Measurements from ENCODE around the gene ACTRT2.

ACTRT2 gene

DNA sequence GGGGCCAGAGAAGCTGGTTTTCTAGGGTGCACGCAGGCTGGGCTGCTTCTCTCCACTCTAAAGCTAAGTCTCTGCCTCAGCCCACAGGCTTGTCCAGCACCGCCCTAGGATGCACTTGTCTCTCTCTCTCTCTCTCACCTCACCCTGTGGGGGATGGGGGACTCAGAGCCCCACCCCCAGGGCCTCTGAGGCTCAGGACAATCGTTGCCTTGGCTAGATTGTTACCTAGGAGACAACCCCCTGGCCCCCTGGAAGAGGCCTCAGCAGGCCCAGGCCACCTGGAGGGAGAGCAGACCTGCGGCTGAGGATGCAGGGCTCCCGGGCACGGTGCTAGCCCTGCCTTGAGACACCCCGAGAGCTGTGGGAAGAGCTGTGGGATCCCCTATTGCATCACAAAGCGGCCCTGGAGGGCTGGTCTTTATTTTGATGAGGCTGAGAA, at the start of gene ACTRT2:
ACTRT2 (plus strand) TSS at position 235 of the 439 bp plus-strand sequence. CDS start 220 bp downstream, outside the sequence.
- TF ChIP-seq, protein P1, sequence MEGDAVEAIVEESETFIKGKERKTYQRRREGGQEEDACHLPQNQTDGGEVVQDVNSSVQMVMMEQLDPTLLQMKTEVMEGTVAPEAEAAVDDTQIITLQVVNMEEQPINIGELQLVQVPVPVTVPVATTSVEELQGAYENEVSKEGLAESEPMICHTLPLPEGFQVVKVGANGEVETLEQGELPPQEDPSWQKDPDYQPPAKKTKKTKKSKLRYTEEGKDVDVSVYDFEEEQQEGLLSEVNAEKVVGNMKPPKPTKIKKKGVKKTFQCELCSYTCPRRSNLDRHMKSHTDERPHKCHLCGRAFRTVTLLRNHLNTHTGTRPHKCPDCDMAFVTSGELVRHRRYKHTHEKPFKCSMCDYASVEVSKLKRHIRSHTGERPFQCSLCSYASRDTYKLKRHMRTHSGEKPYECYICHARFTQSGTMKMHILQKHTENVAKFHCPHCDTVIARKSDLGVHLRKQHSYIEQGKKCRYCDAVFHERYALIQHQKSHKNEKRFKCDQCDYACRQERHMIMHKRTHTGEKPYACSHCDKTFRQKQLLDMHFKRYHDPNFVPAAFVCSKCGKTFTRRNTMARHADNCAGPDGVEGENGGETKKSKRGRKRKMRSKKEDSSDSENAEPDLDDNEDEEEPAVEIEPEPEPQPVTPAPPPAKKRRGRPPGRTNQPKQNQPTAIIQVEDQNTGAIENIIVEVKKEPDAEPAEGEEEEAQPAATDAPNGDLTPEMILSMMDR (IDR thresholded peaks at IDR 0.05; ENCODE audit: insufficient read depth, low read length, missing control alignments) = no peak
- no peak for DNase-seq (ENCODE audit: low read depth, low spot score)
- ChIA-PET POLR2A (no interaction called here), CTCF (no interaction called here)
- H3K4me3 ChIP-seq (ENCODE audit: low read depth, low read length) = no peak within 1 kb of the TSS

DNA sequence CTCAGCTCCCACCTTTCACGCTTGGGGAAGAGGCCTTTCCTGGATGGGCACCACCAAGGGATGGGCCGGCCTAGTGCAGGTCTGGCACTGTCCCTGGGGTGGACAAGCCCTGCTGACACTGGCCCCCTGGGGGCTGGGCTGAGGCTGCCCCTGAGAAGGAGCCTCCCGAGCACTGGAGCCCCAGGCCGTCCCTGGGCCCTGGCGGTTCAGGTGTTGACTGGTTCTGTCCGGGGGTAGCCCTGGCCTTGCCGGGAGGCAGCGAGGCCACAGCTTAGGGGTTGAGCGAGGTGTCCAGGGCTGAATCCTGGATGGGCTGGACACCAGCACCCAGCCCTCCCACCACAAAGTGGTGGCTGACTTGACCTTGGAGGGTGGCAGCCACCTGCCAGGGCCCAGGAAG, 49.7 kb upstream of the ACTRT2 start:
- ChIA-PET POLR2A (no interaction called here), CTCF (no interaction called here)
- no peak overlapping the region for H3K4me3 ChIP-seq (ENCODE audit: low read depth, low read length)
- no peak for DNase-seq (ENCODE audit: low read depth, low spot score)
- TF ChIP-seq, protein P1 (IDR thresholded peaks at IDR 0.05; ENCODE audit: insufficient read depth, low read length, missing control alignments) = no peak

DNA sequence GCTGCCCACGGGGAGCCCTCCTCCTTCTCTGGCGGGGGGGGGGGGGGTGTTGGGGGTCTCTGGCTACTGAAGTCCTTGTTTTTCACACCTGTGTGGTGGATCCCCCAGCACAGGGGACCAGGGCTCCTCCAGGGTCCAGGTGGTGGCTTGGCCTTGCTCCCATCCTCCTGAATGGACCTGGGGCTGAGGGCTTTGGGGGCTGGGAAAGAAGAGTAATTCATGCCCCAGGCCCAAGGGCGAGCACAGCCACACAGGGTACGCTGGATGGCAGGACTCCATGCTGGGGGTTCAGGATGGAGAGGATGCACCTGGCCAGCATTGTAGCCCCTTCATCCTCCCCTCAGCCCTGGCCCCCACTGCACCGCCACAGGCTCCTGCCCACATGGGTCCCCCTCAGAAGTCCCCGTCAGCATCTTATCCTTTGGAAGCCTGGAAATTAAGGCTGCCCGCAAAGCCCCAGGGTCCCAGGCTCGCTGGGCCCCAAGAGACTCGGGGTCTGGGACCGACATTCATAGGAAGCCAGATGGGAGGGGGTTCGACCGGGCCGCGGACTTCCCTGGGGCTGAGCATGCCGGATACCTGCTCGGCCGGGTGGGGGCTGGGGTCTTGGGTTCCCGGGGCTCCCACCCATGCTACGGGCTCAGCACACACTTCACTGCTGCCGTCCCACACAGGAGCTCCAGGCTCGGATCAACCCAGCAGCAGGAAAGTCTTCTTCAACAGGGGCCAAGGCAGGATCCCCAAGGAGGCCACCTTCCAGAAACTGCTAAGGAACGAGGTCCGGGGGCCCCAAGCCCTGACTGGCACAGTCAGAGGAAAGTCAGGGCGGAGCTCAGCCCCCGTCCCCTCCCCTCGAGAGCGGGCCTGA, 49.0 kb upstream of the ACTRT2 start:
- ChIA-PET POLR2A (no interaction called here), CTCF (no interaction called here)
- H3K4me3 ChIP-seq (ENCODE audit: low read depth, low read length) = no peak overlapping the region
- DNase-seq (ENCODE audit: low read depth, low spot score) = no peak
- TF ChIP-seq, protein P1 (IDR thresholded peaks at IDR 0.05; ENCODE audit: insufficient read depth, low read length, missing control alignments) = no peak

DNA sequence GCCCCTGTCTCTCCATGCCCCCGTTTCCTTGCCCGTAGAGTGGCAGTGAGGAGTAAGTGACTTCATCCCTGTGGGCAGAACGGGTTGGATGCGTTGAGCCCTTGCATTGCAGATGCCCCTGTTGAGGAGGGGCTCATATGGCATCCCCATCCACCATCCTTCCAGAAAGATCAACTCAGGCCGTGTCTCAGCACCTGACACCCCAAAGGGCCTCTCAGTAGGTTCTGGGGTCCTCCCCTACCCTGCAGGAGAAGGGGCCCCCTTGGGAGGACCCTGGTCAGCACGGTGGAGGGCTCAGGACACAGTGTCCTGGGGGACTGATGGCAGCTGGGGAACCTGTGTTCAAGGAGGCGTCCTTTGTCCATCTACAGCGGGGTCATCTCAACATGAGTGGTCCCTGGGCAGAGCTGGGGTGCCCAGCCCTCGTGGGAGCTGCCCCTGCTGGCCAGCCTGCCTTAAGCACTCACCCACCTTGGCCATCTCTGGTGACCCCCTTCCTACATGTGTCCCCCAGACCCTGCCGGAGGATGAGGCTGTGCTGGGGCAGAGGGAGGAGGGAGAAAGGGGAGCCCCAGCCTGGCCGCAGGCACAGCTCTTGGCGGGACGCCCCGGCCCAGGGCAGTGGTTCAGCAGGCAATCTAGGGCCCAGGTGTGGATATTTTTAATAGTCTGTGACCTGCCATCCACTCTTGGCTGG, 48.2 kb upstream of the ACTRT2 start:
- POLR2A ChIA-PET = no interaction called here
- DNase-seq (ENCODE audit: low read depth, low spot score) = no peak
- H3K4me3 ChIP-seq (ENCODE audit: low read depth, low read length) = no peak overlapping the region
- CTCF ChIA-PET = no interaction called here
- TF ChIP-seq, protein P1 (IDR thresholded peaks at IDR 0.05; ENCODE audit: insufficient read depth, low read length, missing control alignments) = no peak

DNA sequence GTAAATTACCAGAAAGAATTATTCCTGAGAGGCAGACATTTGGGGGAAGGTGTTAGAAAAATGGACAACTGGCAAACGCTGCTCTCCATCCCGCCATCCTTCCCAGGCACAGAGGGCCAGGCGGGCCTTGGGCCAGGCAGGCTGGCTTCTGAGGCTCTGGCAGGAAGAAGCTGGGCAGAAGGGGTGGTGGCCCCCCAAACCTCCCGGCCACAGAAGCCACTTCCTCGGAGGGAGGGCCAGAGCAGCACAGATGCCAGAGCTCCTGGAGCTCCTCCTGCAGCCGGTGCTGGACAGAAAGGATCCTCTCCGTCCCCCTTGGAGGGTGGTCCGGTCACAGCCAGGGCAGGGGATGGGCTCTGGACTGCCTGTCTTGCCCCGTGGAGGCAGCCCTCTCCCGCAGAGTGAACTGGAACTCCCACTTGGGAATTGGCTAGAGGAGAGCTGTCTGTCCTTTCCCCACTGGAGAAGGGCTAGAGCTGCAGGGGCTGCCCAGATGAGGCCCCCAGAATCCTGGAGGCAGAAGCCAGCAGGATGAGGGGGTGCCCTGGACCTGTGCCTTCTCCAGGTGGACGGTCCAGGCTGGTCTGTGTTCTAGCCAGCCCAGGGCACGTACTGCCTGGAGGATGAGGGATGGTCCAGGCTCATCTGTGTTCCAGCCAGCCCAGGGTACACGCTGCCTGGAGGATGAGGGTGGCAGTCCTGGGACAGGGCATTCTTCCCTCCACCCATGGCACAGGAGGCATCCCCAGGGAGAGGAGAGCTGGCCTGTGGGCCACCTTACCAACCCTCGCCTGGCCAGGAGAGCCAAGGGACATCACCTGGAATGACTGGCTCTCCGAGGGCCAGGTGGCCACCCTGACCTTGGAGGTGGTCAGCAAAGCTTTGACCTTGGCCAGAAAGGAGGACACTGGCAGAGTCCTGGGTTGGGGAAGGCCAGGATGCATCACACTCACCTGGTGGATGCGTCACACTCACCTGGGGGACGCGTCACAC, 47.4 kb upstream of the ACTRT2 start:
- DNase-seq (ENCODE audit: low read depth, low spot score) = no peak
- TF ChIP-seq, protein P1 (IDR thresholded peaks at IDR 0.05; ENCODE audit: insufficient read depth, low read length, missing control alignments) = no peak
- ChIA-PET CTCF (no interaction called here), POLR2A (no interaction called here)
- no peak overlapping the region for H3K4me3 ChIP-seq (ENCODE audit: low read depth, low read length)
